Testis (tissue), 3 donors: ENCODE data around the gene QRFP. TPM values are rescaled to one million over a fixed set of nuclear protein-coding genes. Genes with fewer than 3 reads are reported as not detected.

ENCODE experiments used
- DNase-seq: peaks from one replicate; pipeline ENCODE4 v3.0.0-alpha.2; 2019
- H3K27ac ChIP-seq, 2 donors: fragments of 200-600 bp; sonication (generic); one replicate each; pipeline ENCODE4 v1.5.1; 2019
- H3K27me3 ChIP-seq: fragments of 200-600 bp; sonication (generic); one replicate; pipeline ENCODE4 v1.5.1; 2019
- H3K36me3 ChIP-seq: fragments of 200-600 bp; sonication (generic); one replicate; pipeline ENCODE4 v1.5.1; 2017; ENCODE audit warnings: low read depth; ENCODE audit errors: missing control alignments
- H3K4me1 ChIP-seq: fragments of 200-600 bp; sonication (generic); one replicate; pipeline ENCODE4 v1.5.1; 2019
- H3K4me3 ChIP-seq, 2 donors: fragments of 200-600 bp; sonication (generic); one replicate each; pipeline ENCODE4 v1.5.1; 2017 to 2019
- H3K9me3 ChIP-seq: fragments of 200-600 bp; sonication (generic); one replicate; pipeline ENCODE4 v1.5.1; 2017
- POLR2A ChIP-seq: fragments of 450-650 bp; IDR thresholded peaks from one replicate; pipeline ENCODE4 v1.6.1; 2017; ENCODE audit warnings: antibody characterized with exemption, mild to moderate bottlenecking, moderate library complexity
- WGBS, 2 donors: methylation state at CpG; one replicate each; pipeline ENCODE4 v1.1.5; 2018; 5-methylcytosine and 5-hydroxymethylcytosine counted together
- intact Hi-C: fragments of 100-400 bp; cut with DNase I; formaldehyde crosslinking; loops from one replicate; pipeline ENCODE4 v1.15.1; 2023; ENCODE audit warnings: low total_unique reads
- polyA plus RNA-seq: library from polyadenylated mRNA; stranded (reverse); fragments of 350-450 nt; fragmentation: Illumina TruSeq; extraction: RNeasy Lipid Tissue Mini Kit (QIAGEN cat#74804); gene quantifications from one replicate; pipeline ENCODE4 v1.2.3, GENCODE V29; 2014; ENCODE audit warnings: low read depth, low replicate concordance; ENCODE audit not compliant: insufficient read depth
- total RNA-seq, 2 donors: library from RNA; depleted of rRNA; stranded (reverse); fragments of >200 nt; gene quantifications; one replicate each; pipeline ENCODE4 v1.2.3, GENCODE V29; 2016
- TF ChIP-seq, protein P1 (sequence below), 3 experiments: fragments of 450-650 bp in 2 of 3; fragments of 200-600 bp in 1 of 3; sonication (generic) in 1 of 3; IDR thresholded peaks; one replicate each; pipeline ENCODE4 v1.5.1; 2016 to 2019; ENCODE audit warnings: antibody characterized with exemption in 3 of 3, mild to moderate bottlenecking in 2 of 3, moderate library complexity in 1 of 3

Gene QRFP
- total and polyA plus RNA-seq, 3 donors from 2014 or later: 0.24 TPM; not detected in 2

GRCh38 chr9:130846487-130847305, 49.9 kb downstream of the QRFP start:
- intact Hi-C loops: no loop called here
- peak overlapping the region; percentile 78 to 87 for H3K27ac ChIP-seq
- DNase-seq: peak; percentile 34
- no peaks in the 10 kb centered on the region for H3K9me3 ChIP-seq
- TF ChIP-seq, protein P1, sequence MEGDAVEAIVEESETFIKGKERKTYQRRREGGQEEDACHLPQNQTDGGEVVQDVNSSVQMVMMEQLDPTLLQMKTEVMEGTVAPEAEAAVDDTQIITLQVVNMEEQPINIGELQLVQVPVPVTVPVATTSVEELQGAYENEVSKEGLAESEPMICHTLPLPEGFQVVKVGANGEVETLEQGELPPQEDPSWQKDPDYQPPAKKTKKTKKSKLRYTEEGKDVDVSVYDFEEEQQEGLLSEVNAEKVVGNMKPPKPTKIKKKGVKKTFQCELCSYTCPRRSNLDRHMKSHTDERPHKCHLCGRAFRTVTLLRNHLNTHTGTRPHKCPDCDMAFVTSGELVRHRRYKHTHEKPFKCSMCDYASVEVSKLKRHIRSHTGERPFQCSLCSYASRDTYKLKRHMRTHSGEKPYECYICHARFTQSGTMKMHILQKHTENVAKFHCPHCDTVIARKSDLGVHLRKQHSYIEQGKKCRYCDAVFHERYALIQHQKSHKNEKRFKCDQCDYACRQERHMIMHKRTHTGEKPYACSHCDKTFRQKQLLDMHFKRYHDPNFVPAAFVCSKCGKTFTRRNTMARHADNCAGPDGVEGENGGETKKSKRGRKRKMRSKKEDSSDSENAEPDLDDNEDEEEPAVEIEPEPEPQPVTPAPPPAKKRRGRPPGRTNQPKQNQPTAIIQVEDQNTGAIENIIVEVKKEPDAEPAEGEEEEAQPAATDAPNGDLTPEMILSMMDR (IDR thresholded peaks at IDR 0.05): no peak
- no peak for TF ChIP-seq POLR2A
- no peak overlapping the region for H3K4me3 ChIP-seq
- WGBS, 2 donors: 29 to 32% methylated on average over 12 of the region's 12 CpGs
- no peaks in the 10 kb centered on the region for H3K27me3 ChIP-seq
- peaks cover 41% of the 10 kb centered on the region for H3K4me1 ChIP-seq
- no peaks in the 10 kb centered on the region for H3K36me3 ChIP-seq

GRCh38 chr9:130845901-130846481, 50.6 kb downstream of the QRFP start:
- H3K27me3 ChIP-seq: no peaks in the 10 kb centered on the region
- H3K27ac ChIP-seq: peak overlapping the region; percentile 78 to 87
- H3K4me1 ChIP-seq: peaks cover 41% of the 10 kb centered on the region
- 33 to 37% methylated on average over 7 of the region's 7 CpGs for WGBS, 2 donors
- TF ChIP-seq, protein P1 (IDR thresholded peaks at IDR 0.05): no peak
- TF ChIP-seq POLR2A: no peak
- no peaks in the 10 kb centered on the region for H3K9me3 ChIP-seq
- H3K36me3 ChIP-seq: no peaks in the 10 kb centered on the region
- no peak overlapping the region for H3K4me3 ChIP-seq
- DNase-seq: no peak
- intact Hi-C loops: no loop called here

DNA sequence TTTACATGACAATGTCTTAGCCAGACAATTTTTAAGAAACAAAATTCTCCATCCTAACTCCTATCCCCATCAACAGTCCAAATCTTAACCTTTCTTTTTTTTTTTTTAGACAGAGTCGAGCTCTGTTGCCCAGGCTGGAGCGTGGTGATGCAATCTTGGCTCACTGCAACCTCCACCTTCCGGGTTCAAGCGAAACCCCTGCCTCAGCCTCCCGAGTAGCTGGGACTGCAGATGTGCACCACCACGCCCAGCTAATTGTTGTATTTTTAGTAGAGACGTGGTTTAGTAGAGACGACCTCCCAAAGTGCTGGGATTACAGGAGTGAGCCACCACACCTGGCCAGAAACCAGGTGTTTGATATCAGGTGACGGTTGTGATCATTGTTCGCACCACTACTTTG, 51.4 kb downstream of the QRFP start:
- H3K4me1 ChIP-seq: peaks cover 41% of the 10 kb centered on the region
- H3K27me3 ChIP-seq: no peaks in the 10 kb centered on the region
- no peak for TF ChIP-seq POLR2A
- TF ChIP-seq, protein P1 (IDR thresholded peaks at IDR 0.05): no peak
- no peaks in the 10 kb centered on the region for H3K9me3 ChIP-seq
- no peak overlapping the region for H3K4me3 ChIP-seq
- no peak for DNase-seq
- WGBS, 2 donors: 67 to 73% methylated on average over 10 of the region's 10 CpGs
- intact Hi-C loops: no loop called here
- no peaks in the 10 kb centered on the region for H3K36me3 ChIP-seq
- peak overlapping the region in 1 of 2 donors; percentile 87 for H3K27ac ChIP-seq

GRCh38 chr9:130844044-130844451, 52.6 kb downstream of the QRFP start:
- no peaks in the 10 kb centered on the region for H3K9me3 ChIP-seq
- TF ChIP-seq POLR2A: no peak
- TF ChIP-seq, protein P1 (IDR thresholded peaks at IDR 0.05): no peak
- no peaks in the 10 kb centered on the region for H3K36me3 ChIP-seq
- peak overlapping the region in 1 of 2 donors; percentile 39 for H3K27ac ChIP-seq
- H3K4me3 ChIP-seq: no peak overlapping the region
- H3K4me1 ChIP-seq: peaks cover 49% of the 10 kb centered on the region
- H3K27me3 ChIP-seq: no peaks in the 10 kb centered on the region
- intact Hi-C loops: no loop called here
- WGBS, 2 donors: 65 to 74% methylated on average over 3 to 4 of the region's 4 CpGs
- DNase-seq: no peak
